ENCODE results near the gene MKX.
"Not testable (repeated sequence)": the region's sequence is repeated elsewhere in the genome, so short reads cannot be mapped to it uniquely, and the experiment has no call there.

Gene MKX

DNA sequence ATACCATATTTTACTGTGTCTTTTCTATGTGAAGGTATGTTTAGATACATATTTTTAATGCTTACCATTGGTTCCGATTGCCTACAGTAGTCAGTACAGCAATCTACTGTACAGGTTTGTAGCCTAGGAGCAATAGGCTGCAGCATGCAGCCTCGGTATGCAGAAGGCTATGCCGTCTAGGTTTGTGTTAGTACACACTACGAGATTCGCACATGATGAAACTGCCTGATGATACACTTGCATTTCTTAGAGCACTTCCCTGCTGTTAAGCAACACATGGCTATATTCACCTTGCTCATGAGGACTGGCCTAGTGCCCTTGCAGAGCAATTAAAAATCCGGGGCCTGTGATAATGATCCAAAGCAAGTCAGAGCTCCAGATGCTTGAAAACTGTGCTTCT lies 62.4 kb downstream of the MKX start:
- H3K4me3 ChIP-seq (ENCODE audit: low read depth, low read length), result no peak overlapping the region
- TF ChIP-seq, protein P1, sequence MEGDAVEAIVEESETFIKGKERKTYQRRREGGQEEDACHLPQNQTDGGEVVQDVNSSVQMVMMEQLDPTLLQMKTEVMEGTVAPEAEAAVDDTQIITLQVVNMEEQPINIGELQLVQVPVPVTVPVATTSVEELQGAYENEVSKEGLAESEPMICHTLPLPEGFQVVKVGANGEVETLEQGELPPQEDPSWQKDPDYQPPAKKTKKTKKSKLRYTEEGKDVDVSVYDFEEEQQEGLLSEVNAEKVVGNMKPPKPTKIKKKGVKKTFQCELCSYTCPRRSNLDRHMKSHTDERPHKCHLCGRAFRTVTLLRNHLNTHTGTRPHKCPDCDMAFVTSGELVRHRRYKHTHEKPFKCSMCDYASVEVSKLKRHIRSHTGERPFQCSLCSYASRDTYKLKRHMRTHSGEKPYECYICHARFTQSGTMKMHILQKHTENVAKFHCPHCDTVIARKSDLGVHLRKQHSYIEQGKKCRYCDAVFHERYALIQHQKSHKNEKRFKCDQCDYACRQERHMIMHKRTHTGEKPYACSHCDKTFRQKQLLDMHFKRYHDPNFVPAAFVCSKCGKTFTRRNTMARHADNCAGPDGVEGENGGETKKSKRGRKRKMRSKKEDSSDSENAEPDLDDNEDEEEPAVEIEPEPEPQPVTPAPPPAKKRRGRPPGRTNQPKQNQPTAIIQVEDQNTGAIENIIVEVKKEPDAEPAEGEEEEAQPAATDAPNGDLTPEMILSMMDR (IDR thresholded peaks at IDR 0.05; ENCODE audit: low read depth, low read length, missing control alignments), result no peak
- DNase-seq (ENCODE audit: low read depth), result no peak

DNA sequence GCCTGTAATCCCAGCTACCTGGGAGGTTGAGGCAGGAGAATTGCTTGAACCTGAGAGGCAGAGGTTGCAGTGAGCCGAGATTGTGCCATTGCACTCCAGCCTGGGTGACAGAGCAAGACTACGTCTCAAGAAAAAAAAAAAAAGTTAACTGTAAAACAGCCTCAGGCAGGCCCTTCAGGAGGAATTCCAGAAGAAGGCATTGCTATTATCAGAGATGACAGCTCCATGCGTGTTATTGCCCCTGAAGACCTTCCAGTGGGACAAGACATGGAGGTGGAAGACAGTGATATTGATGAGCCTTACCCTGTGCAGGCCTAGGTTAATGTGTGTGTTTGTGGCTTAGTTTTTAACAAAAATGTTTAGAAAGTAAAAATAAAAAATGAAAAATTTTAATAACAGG lies 63.8 kb downstream of the MKX start:
- not testable (repeated sequence) for DNase-seq (ENCODE audit: low read depth)

DNA sequence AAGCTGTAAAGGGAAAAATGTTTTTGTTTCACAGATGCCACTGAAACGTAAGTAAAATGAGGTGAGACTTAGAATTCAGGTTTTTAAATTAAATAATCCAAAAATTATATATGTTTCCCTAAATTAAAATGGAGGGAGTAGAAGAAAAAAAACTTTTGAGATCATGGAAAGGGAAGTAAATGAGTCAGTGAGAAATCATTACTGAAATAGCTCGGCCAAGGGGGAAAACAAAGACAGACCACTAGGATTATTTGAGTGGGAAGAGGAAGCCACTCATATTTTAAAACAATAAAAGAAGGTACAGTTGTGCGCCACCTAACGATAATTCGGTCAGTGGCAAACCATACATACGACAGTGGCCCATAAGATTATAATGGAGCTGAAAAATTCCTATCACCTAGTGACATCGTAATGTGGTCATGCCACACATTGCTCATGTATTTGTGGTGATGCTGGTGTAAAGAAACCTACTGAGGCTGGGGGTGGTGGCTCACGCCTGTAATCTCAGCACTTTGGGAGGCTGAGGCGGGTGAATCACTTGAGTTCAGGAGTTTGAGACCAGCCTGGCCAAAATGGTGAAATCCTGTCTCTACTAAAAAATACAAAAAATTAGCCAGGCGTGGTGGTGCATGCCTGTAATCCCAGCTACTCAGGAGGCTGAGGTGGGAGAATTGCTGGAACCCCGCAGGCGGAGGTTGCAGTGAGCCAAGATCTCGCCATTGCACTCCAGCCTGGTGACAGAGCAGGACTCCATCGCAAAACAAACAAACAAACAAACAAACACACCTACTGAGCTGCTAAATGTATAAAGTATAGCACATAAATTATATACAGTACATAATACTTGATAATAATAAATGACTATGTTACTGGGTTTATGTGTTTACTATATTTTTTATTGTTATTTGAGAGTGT lies 64.7 kb downstream of the MKX start:
- H3K4me3 ChIP-seq (ENCODE audit: low read depth, low read length), result no peak overlapping the region
- no peak for DNase-seq (ENCODE audit: low read depth)
- TF ChIP-seq, protein P1 (IDR thresholded peaks at IDR 0.05; ENCODE audit: low read depth, low read length, missing control alignments), result peak; percentile 8

More for the DNA sequence above, 63.8 kb downstream of the MKX start:
- H3K4me3 ChIP-seq (ENCODE audit: low read depth, low read length), result not testable (repeated sequence)

DNA sequence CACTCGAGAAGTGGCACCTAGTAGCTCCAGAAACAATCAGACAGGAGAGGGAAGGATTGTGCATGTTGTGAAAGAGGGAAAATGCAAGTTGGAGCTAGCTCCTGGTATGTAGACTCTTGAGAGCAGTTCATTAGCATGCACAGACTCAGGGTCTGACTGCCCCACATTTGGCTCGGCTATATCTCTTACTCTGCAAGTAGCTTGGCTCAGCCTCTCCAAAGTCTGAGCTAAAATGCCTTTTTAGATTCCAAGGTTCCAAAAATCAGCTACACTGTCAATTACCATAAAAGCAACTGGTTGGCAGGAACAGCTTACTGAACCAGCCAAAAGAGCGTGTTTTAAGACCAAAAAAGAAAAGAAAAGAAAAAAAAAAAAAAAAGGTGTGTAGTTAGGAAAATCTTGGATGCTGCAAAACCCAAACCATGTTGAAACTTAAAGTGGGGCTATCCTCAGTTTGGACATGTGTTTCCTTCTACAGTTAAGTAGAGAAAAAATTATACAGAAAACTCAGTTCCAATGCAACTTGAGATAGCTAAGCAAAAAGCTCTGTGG lies 65.5 kb downstream of the MKX start:
- H3K4me3 ChIP-seq (ENCODE audit: low read depth, low read length), result no peak overlapping the region
- TF ChIP-seq, protein P1 (IDR thresholded peaks at IDR 0.05; ENCODE audit: low read depth, low read length, missing control alignments), result no peak
- DNase-seq (ENCODE audit: low read depth), result no peak

DNA sequence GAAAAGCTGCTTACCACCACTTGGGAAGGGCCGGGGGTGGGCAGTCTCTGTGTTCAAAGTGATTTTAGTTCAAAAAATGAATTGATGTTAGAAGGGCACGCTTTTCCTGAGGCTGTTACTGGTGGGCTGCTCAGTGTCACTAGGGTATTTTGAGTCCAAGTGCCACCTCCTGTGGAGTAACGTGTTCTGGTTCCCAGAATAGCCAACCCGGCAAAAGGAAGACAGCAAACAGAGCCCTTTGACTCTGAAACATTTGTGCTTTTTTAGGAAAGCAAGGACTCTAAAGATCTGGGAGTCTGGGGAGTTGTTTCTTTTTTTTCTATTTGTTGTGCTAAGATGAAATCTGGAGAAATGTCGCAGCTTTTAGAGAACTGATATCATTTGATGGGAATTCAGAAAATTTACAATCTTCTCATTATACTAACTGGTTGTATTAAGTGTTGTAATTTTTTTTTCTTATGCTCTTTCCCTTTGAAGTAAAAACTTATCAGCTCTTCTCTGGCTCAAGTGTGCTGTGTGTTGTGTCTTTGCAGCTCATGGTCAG lies 66.2 kb downstream of the MKX start:
- no peak for DNase-seq (ENCODE audit: low read depth)
- TF ChIP-seq, protein P1 (IDR thresholded peaks at IDR 0.05; ENCODE audit: low read depth, low read length, missing control alignments), result no peak
- H3K4me3 ChIP-seq (ENCODE audit: low read depth, low read length), result no peak overlapping the region

DNA sequence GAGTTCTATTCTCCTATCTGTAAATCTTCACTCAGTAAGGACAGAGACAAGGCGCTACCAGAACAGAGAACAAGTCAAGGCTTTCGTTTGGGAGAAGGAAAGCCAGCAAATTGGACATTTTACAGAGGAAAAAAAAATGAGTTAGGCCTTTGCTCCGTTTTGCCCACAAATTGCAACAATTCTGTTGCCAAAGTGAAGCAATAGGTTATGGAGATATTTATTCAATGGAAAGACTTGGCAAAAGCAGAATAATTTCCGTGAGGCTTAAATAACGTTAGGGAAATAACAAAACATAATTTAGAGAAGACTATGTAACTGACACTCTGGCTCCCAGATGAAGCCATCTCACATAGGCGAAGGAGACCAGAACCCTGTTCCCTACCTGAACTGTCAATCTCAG lies 67.5 kb downstream of the MKX start:
- DNase-seq (ENCODE audit: low read depth), result no peak
- TF ChIP-seq, protein P1 (IDR thresholded peaks at IDR 0.05; ENCODE audit: low read depth, low read length, missing control alignments), result no peak
- no peak overlapping the region for H3K4me3 ChIP-seq (ENCODE audit: low read depth, low read length)

DNA sequence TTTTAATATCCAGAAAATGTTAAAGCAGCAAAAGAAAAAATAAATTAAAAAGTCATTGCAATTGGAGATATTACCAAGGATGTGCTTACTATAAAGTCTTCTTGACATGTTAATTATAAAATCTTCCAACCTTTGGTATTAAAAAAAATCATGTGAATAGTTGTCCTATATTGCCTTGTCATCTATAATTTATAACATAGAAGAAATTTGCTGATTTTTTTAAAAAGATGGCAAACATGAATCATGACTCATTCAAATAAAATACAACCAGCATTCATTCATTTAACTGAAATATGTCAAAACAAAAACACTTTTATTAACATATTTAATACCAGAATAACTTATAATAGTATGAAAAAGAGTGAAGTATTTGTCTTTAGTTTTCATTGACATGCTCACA lies 72.6 kb downstream of the MKX start:
- H3K4me3 ChIP-seq (ENCODE audit: low read depth, low read length), result no peak overlapping the region
- TF ChIP-seq, protein P1 (IDR thresholded peaks at IDR 0.05; ENCODE audit: low read depth, low read length, missing control alignments), result no peak
- no peak for DNase-seq (ENCODE audit: low read depth)

Data from GM12864 (cell line).